CD4-positive, alpha-beta T cell treated with Interleukin-6 for 4 hours (primary cell): ENCODE results near the gene BHLHE41.

Source experiments
- DNase-seq: peaks from one replicate; pipeline ENCODE4 v3.0.0-alpha.2; 2020; ENCODE audit warnings: mixed read lengths

The BHLHE41 gene

GRCh38 chr12:26133521-26133920 is 8.7 kb upstream of the BHLHE41 start:
- DNase-seq = no peak

DNA sequence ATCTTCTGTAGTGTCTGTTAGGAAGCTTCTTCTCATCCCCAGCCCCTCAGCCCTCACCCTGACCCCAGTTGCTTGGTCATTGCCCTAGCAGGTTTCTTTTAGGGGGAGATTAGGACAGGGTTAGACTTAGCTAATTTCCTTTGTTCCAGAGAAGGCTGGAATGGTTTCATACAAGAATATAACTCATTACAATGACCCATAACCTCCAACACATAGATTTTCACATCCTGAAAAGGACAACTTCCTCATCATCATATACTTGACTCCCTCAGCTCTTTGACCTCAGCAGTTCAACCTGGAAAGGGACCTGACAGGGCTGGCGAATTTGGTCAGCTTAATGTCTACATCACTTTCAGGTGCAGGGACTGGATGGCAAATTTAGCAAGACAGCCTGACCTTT is 8.0 kb upstream of the BHLHE41 start:
- no peak for DNase-seq

GRCh38 chr12:26131936-26132335 is 7.1 kb upstream of the BHLHE41 start:
- no peak for DNase-seq

DNA sequence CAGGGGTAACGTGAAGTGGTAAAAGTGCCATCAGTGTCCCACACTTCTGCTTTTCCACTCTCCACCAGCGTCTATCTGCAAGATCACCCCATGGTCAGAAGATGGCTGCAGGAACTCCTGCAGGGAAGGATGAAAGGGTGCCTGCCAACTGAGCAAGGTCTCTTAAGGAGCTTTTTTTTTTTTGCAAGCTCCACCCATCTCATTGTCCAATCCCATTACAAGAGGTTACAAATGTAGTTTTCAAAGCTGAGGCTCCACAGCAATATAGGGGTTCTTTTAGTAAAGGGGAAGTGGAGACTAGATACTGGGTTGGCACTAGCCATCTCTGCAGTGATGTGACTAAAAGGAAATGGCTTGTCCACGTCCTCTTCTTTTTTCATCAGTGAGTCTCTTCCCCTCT is 5.9 kb upstream of the BHLHE41 start:
- DNase-seq = no peak

- DNase-seq = no peak
Measured at GRCh38 chr12:26128168-26128567, 3.3 kb upstream of the BHLHE41 start.

GRCh38 chr12:26127404-26127803 is 2.6 kb upstream of the BHLHE41 start:
- no peak for DNase-seq

DNA sequence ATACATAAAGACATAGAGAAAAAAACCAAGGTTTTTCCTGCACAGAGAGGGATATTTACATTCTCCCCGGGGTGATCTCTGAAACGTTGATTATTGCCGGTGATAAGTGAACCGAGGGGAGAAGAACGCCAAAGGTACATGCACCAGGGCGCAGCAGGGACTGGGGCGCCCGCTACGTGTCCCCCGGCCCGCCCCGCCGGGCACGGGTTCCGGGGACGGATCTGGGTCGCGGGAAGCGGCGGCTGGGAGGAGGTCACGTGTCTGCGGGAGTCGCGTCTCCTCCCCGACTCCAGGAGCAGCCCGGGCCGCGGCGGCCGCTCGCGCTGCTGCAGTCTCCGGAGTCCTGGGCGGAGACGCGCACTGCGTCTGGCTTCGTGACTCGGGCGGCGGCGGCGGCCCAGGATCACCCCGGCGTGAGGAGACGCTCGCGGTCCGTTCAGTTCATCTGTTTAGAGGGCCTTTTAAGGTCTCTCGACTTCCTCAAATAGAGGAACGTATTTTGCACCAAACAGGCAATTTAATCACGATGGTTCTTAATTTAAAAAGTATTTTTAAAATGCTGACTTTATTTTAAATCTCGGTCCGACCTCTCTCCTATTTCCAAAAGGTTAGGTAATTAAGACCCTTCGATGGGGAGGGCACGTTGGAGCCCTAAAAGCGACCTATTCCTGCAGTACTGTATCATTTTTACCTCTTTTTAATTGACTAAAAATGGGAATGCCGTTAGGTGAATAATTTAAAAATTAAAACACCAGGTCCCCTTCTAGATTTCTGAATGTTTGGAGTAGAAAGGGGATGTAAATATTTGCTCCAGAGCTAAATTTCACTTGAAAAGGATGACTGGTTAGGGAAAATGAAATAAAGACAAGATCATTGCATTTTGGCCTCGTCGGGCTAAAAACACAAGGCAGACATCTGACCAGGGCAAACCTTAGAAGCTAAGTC is 1.8 kb upstream of the BHLHE41 start:
- DNase-seq = no peak

GRCh38 chr12:26125400-26126339 is 833 bp upstream of the BHLHE41 start:
- peak; percentile 19 for DNase-seq

- no peak for DNase-seq
Measured at GRCh38 chr12:26123482-26123980, 1.3 kb downstream of the BHLHE41 start.

- peak; percentile 20 for DNase-seq
Measured at GRCh38 chr12:26122681-26123481, 2.0 kb downstream of the BHLHE41 start.

- peak; percentile 37 for DNase-seq
Measured at GRCh38 chr12:26122061-26122680, 2.7 kb downstream of the BHLHE41 start.

GRCh38 chr12:26121323-26122060 is 3.3 kb downstream of the BHLHE41 start:
- no peak for DNase-seq

- DNase-seq = no peak
Measured at GRCh38 chr12:26120561-26121274, 4.1 kb downstream of the BHLHE41 start.

GRCh38 chr12:26119391-26119989 is 5.3 kb downstream of the BHLHE41 start:
- DNase-seq = no peak

DNA sequence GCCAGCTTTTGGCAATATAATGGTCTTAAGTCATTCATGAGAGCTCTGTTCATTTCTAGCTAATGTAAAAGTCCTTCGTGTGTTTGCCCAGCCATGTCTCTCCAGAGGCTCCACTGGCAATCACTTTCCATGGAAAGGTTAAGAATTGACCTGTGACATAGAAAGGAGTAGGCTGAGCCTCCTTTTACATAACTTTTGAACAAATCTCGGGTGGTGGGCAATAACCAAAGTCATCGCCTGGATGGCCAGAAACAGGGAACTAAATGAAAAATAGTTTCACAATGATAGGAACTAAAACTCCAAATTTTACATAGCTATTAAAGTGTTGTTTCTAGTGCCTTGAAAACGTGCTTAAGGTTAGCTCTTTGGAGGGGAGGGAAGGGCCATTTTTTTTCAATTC is 6.5 kb downstream of the BHLHE41 start:
- no peak for DNase-seq

DNA sequence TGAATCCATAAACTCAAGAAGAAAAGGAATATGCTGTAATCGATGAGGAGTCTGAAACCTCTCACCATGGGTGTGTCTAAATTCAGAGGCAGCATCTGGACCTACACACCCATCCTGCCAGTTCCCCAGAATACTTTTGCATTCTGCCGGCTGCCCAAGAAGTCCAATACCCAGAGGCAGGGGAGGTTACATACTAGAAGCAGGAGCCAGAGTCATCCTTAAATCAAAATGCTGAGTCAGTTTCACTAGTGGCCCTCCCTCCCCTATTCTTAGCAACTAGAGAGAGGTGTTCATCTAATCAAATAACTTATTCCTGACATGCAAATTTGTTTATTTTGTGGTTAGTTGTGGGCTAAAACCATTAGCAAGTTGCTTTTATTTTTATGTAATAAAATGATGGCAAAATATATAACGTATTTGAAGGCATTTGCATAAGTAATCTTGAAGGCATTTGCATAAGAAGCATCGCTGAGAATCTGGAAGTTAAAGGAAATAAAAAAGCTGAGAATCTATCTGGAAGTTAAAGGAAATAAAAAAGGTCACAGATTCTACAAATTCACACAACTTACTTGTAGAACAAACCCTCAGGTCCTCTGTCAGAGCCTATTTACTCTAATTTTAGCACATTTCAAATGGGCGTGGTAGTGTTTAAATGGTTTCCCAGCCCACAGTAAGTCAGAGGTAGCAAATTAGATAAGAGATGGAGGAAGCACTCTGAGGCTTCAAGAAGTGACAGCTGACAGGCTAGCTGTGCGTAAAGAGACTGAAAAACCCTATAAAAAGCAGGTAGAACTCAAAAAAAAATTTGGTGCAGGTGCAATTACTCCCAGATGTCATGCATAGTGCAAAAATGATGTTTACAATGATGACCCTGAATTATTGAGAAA is 7.8 kb downstream of the BHLHE41 start:
- no peak for DNase-seq

- DNase-seq = no peak
Measured at GRCh38 chr12:26114720-26115401, 10.0 kb downstream of the BHLHE41 start.
